DMS153 treated with DMSO at 0.1 percent for 48 hours (cell line): ENCODE data around the gene OR6C68.
"Not testable (repeated sequence)": the region's sequence is repeated elsewhere in the genome, so short reads cannot be mapped to it uniquely, and the experiment has no call there.

Experiments
- DNase-seq: peaks from one replicate; lab custom pipeline; 2025; ENCODE audit not compliant: unreplicated experiment; lab: John Stamatoyannopoulos, UW

Gene OR6C68

GRCh38 chr12:55492078-55492477, at the start of gene OR6C68:
Gene OR6C68, plus strand, starts transcription at chr12:55492378. Its CDS starts 0 bp downstream, at chr12:55492378.
- no peak for DNase-seq

GRCh38 chr12:55443776-55444175, 48.4 kb upstream of the OR6C68 start, which contains the start of gene OR6C2:
Gene OR6C2, plus strand, starts transcription at chr12:55444076. Its CDS starts 8,138 bp downstream, at chr12:55452214.
- no peak for DNase-seq

GRCh38 chr12:55445357-55445756, 46.8 kb upstream of the OR6C68 start:
- no peak for DNase-seq

GRCh38 chr12:55446326-55446725, 45.9 kb upstream of the OR6C68 start:
- DNase-seq, result no peak

- no peak for DNase-seq
Observed at GRCh38 chr12:55448825-55449224, 43.4 kb upstream of the OR6C68 start.

- not testable (repeated sequence) for DNase-seq
Observed at GRCh38 chr12:55464926-55465325, 27.3 kb upstream of the OR6C68 start.

GRCh38 chr12:55467836-55468235, 24.3 kb upstream of the OR6C68 start:
- DNase-seq, result no peak

GRCh38 chr12:55469291-55469690, 22.9 kb upstream of the OR6C68 start:
- no peak for DNase-seq

GRCh38 chr12:55470088-55470829, 21.9 kb upstream of the OR6C68 start, which contains the start of gene OR6C70:
Gene OR6C70, minus strand, starts transcription at chr12:55470138. Its CDS starts 0 bp downstream, at chr12:55470138.
- no peak for DNase-seq

- DNase-seq, result no peak
Observed at GRCh38 chr12:55472264-55472663, 19.9 kb upstream of the OR6C68 start.

- not testable (repeated sequence) for DNase-seq
Observed at GRCh38 chr12:55479136-55479535, 13.0 kb upstream of the OR6C68 start.

- DNase-seq, result not testable (repeated sequence)
Observed at GRCh38 chr12:55484284-55484683, 7.9 kb upstream of the OR6C68 start.

- DNase-seq, result no peak
Observed at GRCh38 chr12:55495490-55495889, 3.3 kb downstream of the OR6C68 start.

GRCh38 chr12:55499231-55499630, 7.1 kb downstream of the OR6C68 start:
- DNase-seq, result no peak

GRCh38 chr12:55499810-55500252, 7.7 kb downstream of the OR6C68 start:
- no peak for DNase-seq

GRCh38 chr12:55501601-55502000, 9.4 kb downstream of the OR6C68 start:
- DNase-seq, result no peak

GRCh38 chr12:55515696-55516095, 23.5 kb downstream of the OR6C68 start:
- no peak for DNase-seq

- DNase-seq, result no peak
Observed at GRCh38 chr12:55516391-55516790, 24.2 kb downstream of the OR6C68 start.
